Caco-2 (cell line): ENCODE measurements around the gene CARD18. TPM values are rescaled to one million over a fixed set of nuclear protein-coding genes. Genes with fewer than 3 reads are reported as not detected.

Experiments
- BruUV-seq: library from RNA; stranded (reverse); fragments of 400-500 nt; replicated peaks from 2 replicates; lab custom pipeline; 2021; lab: Mats Ljungman, UMichigan
- CTCF ChIA-PET: fragments of 300-600 bp; sonication (Branson Sonifier 250); formaldehyde crosslinking; loops from one replicate; lab custom pipeline; 2022; ENCODE audit warnings: antibody characterized with exemption; lab: Charles Lee
- POLR2A ChIA-PET: fragments of 300-600 bp; sonication (Branson Sonifier 250); formaldehyde crosslinking; loops from one replicate; lab custom pipeline; 2022; ENCODE audit warnings: antibody characterized with exemption; lab: Charles Lee
- DNase-seq, 2 experiments: peaks; one replicate each; pipeline versions ENCODE4 v3.0.0 to v3.0.0-alpha.2; 2020 to 2022
- H3K27me3 ChIP-seq: replicated peaks from 2 replicates; pipeline ENCODE4 v1.6.0; 2011; ENCODE audit warnings: low read length; ENCODE audit not compliant: control insufficient read depth, insufficient read depth
- H3K36me3 ChIP-seq: 2 replicates; pipeline ENCODE4 v1.5.1; 2011; ENCODE audit warnings: low read length; ENCODE audit not compliant: control insufficient read depth, insufficient read depth
- H3K4me1 ChIP-seq: fragments of 250-450 bp; sonication (Bioruptor Pico); 2 replicates; pipeline ENCODE4 v1.5.1; 2020; ENCODE audit warnings: mild to moderate bottlenecking
- H3K4me3 ChIP-seq: 2 replicates; pipeline ENCODE4 v1.5.1; 2011; ENCODE audit warnings: low read depth, mild to moderate bottlenecking, control low read depth, low read length
- H3K9me3 ChIP-seq: fragments of 250-450 bp; sonication (Bioruptor Pico); 2 replicates; pipeline ENCODE4 v1.5.1; 2020; ENCODE audit warnings: mild to moderate bottlenecking, moderate library complexity
- H3K27ac Mint-ChIP-seq: one replicate; pipeline ENCODE4 v1.8.0; 2022; ENCODE audit warnings: mixed read lengths; ENCODE audit not compliant: unreplicated experiment
- H3K27me3 Mint-ChIP-seq: one replicate; pipeline ENCODE4 v1.8.0; 2022; ENCODE audit warnings: mixed read lengths; ENCODE audit not compliant: insufficient read depth, unreplicated experiment
- H3K36me3 Mint-ChIP-seq: one replicate; pipeline ENCODE4 v1.8.0; 2022; ENCODE audit warnings: mild to moderate bottlenecking, mixed read lengths; ENCODE audit not compliant: insufficient read depth, unreplicated experiment
- H3K4me1 Mint-ChIP-seq: one replicate; pipeline ENCODE4 v1.8.0; 2022; ENCODE audit warnings: low read depth, mixed read lengths; ENCODE audit not compliant: unreplicated experiment
- H3K4me3 Mint-ChIP-seq: one replicate; pipeline ENCODE4 v1.8.0; 2022; ENCODE audit warnings: mild to moderate bottlenecking, moderate library complexity, mixed read lengths; ENCODE audit not compliant: unreplicated experiment
- H3K9me3 Mint-ChIP-seq: one replicate; pipeline ENCODE4 v1.8.0; 2022; ENCODE audit warnings: mixed read lengths; ENCODE audit not compliant: unreplicated experiment
- CTCF ChIP-seq, 2 experiments: fragments of 200-600 bp in 1 of 2; IDR thresholded peaks; 1 replicate in 1 of 2; 2 replicates in 1 of 2; pipeline versions ENCODE4 v1.5.1 to v1.8.0; 2011 to 2022; ENCODE audit warnings: antibody characterized with exemption in 1 of 2, control low read depth in 1 of 2, inconsistent platforms in 1 of 2, low read depth in 1 of 2, low read length in 1 of 2, mild to moderate bottlenecking in 1 of 2, moderate library complexity in 1 of 2; ENCODE audit not compliant: insufficient read depth in 1 of 2, severe bottlenecking in 1 of 2, unreplicated experiment in 1 of 2
- intact Hi-C: fragments of 100-400 bp; cut with micrococcal nuclease; formaldehyde crosslinking; loops from one replicate; pipeline ENCODE4 v1.10.0; 2022; ENCODE audit not compliant: unreplicated experiment
- total RNA-seq: library from RNA; stranded (reverse); gene quantifications from 2 replicates; pipeline ENCODE4 v1.2.3, GENCODE V29; 2022

CARD18 gene
- total RNA-seq, 1 experiment from 2014 or later: not detected

- ChIA-PET CTCF (no interaction called here), POLR2A (no interaction called here)
- Histone ChIP-seq H3K36me3 (no peaks in the 10 kb centered on the region), H3K4me1 (no peaks in the 10 kb centered on the region), H3K9me3 (no peaks in the 10 kb centered on the region), H3K4me3 (no peak overlapping the region), H3K27me3 (no peaks in the 10 kb centered on the region)
- H3K27me3 Mint-ChIP-seq: no peaks in the 10 kb centered on the region
- no TSS peak for BruUV-seq
- no peak for TF ChIP-seq CTCF (IDR thresholded peaks at IDR 0.05; ENCODE audit: insufficient read depth in 1 of 2, low read depth in 1 of 2, low read length in 1 of 2, severe bottlenecking in 1 of 2, unreplicated experiment in 1 of 2)
- no peaks in the 10 kb centered on the region for H3K4me1 Mint-ChIP-seq
- no peak for DNase-seq
- no peak overlapping the region for H3K4me3 Mint-ChIP-seq
- no peaks in the 10 kb centered on the region for H3K36me3 Mint-ChIP-seq
- H3K9me3 Mint-ChIP-seq: no peaks in the 10 kb centered on the region
- H3K27ac Mint-ChIP-seq: no peak overlapping the region
- intact Hi-C loops: no loop called here
Observed at GRCh38 chr11:105181521-105181920, 42.0 kb upstream of the CARD18 start.

GRCh38 chr11:105181100-105181499 is 41.5 kb upstream of the CARD18 start:
- no peaks in the 10 kb centered on the region for H3K4me1 Mint-ChIP-seq
- intact Hi-C loops: no loop called here
- no peaks in the 10 kb centered on the region for H3K27me3 Mint-ChIP-seq
- Histone ChIP-seq H3K27me3 (no peaks in the 10 kb centered on the region), H3K36me3 (no peaks in the 10 kb centered on the region), H3K4me3 (no peak overlapping the region), H3K4me1 (no peaks in the 10 kb centered on the region), H3K9me3 (no peaks in the 10 kb centered on the region)
- no peaks in the 10 kb centered on the region for H3K9me3 Mint-ChIP-seq
- H3K27ac Mint-ChIP-seq: no peak overlapping the region
- POLR2A ChIA-PET: no interaction called here
- no TSS peak for BruUV-seq
- CTCF ChIA-PET: no interaction called here
- DNase-seq: no peak
- no peak for TF ChIP-seq CTCF (IDR thresholded peaks at IDR 0.05; ENCODE audit: insufficient read depth in 1 of 2, low read depth in 1 of 2, low read length in 1 of 2, severe bottlenecking in 1 of 2, unreplicated experiment in 1 of 2)
- no peak overlapping the region for H3K4me3 Mint-ChIP-seq
- H3K36me3 Mint-ChIP-seq: no peaks in the 10 kb centered on the region

- CTCF ChIA-PET: no interaction called here
- no peak for TF ChIP-seq CTCF (IDR thresholded peaks at IDR 0.05; ENCODE audit: insufficient read depth in 1 of 2, low read depth in 1 of 2, low read length in 1 of 2, severe bottlenecking in 1 of 2, unreplicated experiment in 1 of 2)
- no peak overlapping the region for H3K27ac Mint-ChIP-seq
Observed at GRCh38 chr11:105179542-105180278, 40.1 kb upstream of the CARD18 start.

More at GRCh38 chr11:105179542-105180278, 40.1 kb upstream of the CARD18 start:
- no peaks in the 10 kb centered on the region for H3K27me3 ChIP-seq
- H3K36me3 Mint-ChIP-seq: no peaks in the 10 kb centered on the region
- intact Hi-C loops: no loop called here
- no peaks in the 10 kb centered on the region for H3K9me3 Mint-ChIP-seq
- H3K4me3 Mint-ChIP-seq: no peak overlapping the region
- no peak overlapping the region for H3K4me3 ChIP-seq
- no peaks in the 10 kb centered on the region for H3K27me3 Mint-ChIP-seq
- no peaks in the 10 kb centered on the region for H3K36me3 ChIP-seq
- no peak for DNase-seq
- no peaks in the 10 kb centered on the region for H3K4me1 Mint-ChIP-seq
- H3K4me1 ChIP-seq: no peaks in the 10 kb centered on the region
- no TSS peak for BruUV-seq
- POLR2A ChIA-PET: no interaction called here
- H3K9me3 ChIP-seq: no peaks in the 10 kb centered on the region
